Loucy (cell line): ENCODE results near the gene ZNF385C.

Source experiments
- EZH2phosphoT487 ChIP-seq: fragments of 200-600 bp; IDR thresholded peaks from 2 replicates; pipeline ENCODE4 v1.6.1; 2018; ENCODE audit warnings: antibody characterized with exemption, mild to moderate bottlenecking, moderate library complexity, borderline replicate concordance
- TF ChIP-seq, protein P1 (sequence below): fragments of 200-600 bp; sonication (generic); conservative IDR thresholded peaks from 2 replicates; pipeline ENCODE4 v1.5.1; 2014; ENCODE audit warnings: mild to moderate bottlenecking, antibody characterized with exemption, low read length

DNA sequence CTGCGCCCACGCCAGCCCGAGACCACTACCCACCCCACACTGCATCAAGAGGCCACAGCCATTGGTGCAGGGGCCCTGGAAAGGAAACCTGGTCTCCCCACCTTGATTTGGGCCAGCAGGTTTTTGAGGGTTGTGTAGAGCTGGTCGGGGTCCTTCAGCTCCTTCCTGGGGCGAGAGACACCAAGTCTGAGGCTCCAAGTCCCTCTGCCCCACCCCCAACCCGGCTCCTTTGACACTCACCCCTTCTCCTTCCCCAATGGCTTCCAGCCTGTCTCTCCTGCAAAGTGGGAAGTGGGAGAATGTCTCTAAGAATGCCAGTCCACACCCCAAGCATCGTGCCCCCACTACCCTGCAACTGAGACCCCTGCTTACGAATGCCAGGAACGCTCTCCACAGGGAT is 15.8 kb upstream of the ZNF385C start:
- TF ChIP-seq, protein P1, sequence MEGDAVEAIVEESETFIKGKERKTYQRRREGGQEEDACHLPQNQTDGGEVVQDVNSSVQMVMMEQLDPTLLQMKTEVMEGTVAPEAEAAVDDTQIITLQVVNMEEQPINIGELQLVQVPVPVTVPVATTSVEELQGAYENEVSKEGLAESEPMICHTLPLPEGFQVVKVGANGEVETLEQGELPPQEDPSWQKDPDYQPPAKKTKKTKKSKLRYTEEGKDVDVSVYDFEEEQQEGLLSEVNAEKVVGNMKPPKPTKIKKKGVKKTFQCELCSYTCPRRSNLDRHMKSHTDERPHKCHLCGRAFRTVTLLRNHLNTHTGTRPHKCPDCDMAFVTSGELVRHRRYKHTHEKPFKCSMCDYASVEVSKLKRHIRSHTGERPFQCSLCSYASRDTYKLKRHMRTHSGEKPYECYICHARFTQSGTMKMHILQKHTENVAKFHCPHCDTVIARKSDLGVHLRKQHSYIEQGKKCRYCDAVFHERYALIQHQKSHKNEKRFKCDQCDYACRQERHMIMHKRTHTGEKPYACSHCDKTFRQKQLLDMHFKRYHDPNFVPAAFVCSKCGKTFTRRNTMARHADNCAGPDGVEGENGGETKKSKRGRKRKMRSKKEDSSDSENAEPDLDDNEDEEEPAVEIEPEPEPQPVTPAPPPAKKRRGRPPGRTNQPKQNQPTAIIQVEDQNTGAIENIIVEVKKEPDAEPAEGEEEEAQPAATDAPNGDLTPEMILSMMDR, result no peak
- TF ChIP-seq EZH2phosphoT487, result no peak
